Vagina (tissue), 2 donors: ENCODE results near the gene GJB2. TPM values are rescaled to one million over a fixed set of nuclear protein-coding genes. Genes with fewer than 3 reads are reported as not detected.

ENCODE experiments used
- DNase-seq, 2 donors: peaks; one replicate each; pipeline ENCODE4 v3.0.0-alpha.2; 2017; ENCODE audit errors: extremely low spot score in 2 of 2
- H3K27ac ChIP-seq: fragments of 200-600 bp; sonication (generic); one replicate; pipeline ENCODE4 v1.5.1; 2019
- H3K27me3 ChIP-seq: fragments of 200-600 bp; sonication (generic); one replicate; pipeline ENCODE4 v1.5.1; 2019
- H3K36me3 ChIP-seq, 2 donors: fragments of 200-600 bp; sonication (generic); one replicate each; pipeline ENCODE4 v1.5.1; 2017 to 2019
- H3K4me1 ChIP-seq: fragments of 200-600 bp; sonication (generic); one replicate; pipeline ENCODE4 v1.5.1; 2019
- H3K4me3 ChIP-seq, 2 donors: fragments of 200-600 bp; sonication (generic); 1 replicate in 1 of 2; 2 replicates in 1 of 2; pipeline ENCODE4 v1.5.1; 2016 to 2019
- H3K9me3 ChIP-seq: fragments of 200-600 bp; sonication (generic); one replicate; pipeline ENCODE4 v1.5.1; 2019
- POLR2A ChIP-seq, 2 donors: fragments of 450-650 bp; IDR thresholded peaks; one replicate each; pipeline ENCODE4 v1.6.1; 2017; ENCODE audit warnings: antibody characterized with exemption in 2 of 2, mild to moderate bottlenecking in 2 of 2, moderate library complexity in 2 of 2
- POLR2AphosphoS5 ChIP-seq, 2 donors: sonication (generic); formaldehyde crosslinking; IDR thresholded peaks; one replicate each; pipeline ENCODE4 v1.9.0; 2017; ENCODE audit warnings: antibody characterized with exemption in 2 of 2, mild to moderate bottlenecking in 2 of 2, low read depth in 1 of 2; ENCODE audit not compliant: insufficient read depth in 1 of 2
- intact Hi-C: fragments of 100-400 bp; cut with DNase I; formaldehyde crosslinking; loops from one replicate; pipeline ENCODE4 v1.15.1; 2023
- total RNA-seq: library from RNA; depleted of rRNA; stranded (reverse); fragments of >200 nt; gene quantifications from one replicate; pipeline ENCODE4 v1.2.3, GENCODE V29; 2016
- TF ChIP-seq, protein P1 (sequence below), 3 experiments: fragments of 450-650 bp in 2 of 3; fragments of 200-600 bp in 1 of 3; sonication (generic) in 1 of 3; IDR thresholded peaks; one replicate each; pipeline ENCODE4 v1.5.1; 2017 to 2019; ENCODE audit warnings: antibody characterized with exemption in 3 of 3, mild to moderate bottlenecking in 2 of 3, moderate library complexity in 2 of 3

The GJB2 gene
- total RNA-seq, 1 donor from 2014 or later = 217 TPM

DNA sequence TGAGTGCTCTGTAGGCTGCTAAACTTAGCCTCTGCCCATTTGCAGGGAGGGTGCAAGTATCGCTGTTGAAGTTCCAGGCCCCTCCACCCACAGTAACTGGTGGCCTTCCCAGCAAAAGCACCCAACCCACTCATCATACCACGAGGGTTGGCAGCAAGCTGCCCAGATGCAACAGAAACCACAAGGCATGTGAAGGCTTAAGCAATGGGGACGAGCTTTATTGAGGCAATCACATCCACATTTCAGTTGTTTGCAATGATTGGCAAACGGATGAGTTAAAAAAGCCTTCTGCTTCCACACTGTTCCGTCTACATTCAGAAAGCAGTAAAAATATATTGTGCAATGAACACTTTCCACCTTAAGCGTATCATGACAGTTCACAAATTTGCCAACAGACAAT, 29.0 kb upstream of the GJB2 start:
- H3K9me3 ChIP-seq = no peaks in the 10 kb centered on the region
- H3K36me3 ChIP-seq = no peaks in the 10 kb centered on the region
- no peak for DNase-seq
- no peak for TF ChIP-seq POLR2AphosphoS5 (IDR thresholded peaks at IDR 0.05; ENCODE audit: insufficient read depth in 1 of 2, low read depth in 1 of 2)
- TF ChIP-seq POLR2A (IDR thresholded peaks at IDR 0.05) = no peak
- TF ChIP-seq, protein P1, sequence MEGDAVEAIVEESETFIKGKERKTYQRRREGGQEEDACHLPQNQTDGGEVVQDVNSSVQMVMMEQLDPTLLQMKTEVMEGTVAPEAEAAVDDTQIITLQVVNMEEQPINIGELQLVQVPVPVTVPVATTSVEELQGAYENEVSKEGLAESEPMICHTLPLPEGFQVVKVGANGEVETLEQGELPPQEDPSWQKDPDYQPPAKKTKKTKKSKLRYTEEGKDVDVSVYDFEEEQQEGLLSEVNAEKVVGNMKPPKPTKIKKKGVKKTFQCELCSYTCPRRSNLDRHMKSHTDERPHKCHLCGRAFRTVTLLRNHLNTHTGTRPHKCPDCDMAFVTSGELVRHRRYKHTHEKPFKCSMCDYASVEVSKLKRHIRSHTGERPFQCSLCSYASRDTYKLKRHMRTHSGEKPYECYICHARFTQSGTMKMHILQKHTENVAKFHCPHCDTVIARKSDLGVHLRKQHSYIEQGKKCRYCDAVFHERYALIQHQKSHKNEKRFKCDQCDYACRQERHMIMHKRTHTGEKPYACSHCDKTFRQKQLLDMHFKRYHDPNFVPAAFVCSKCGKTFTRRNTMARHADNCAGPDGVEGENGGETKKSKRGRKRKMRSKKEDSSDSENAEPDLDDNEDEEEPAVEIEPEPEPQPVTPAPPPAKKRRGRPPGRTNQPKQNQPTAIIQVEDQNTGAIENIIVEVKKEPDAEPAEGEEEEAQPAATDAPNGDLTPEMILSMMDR (IDR thresholded peaks at IDR 0.05) = no peak
- no peaks in the 10 kb centered on the region for H3K4me1 ChIP-seq
- no peak overlapping the region for H3K27ac ChIP-seq
- intact Hi-C loops = no loop called here
- H3K27me3 ChIP-seq = no peaks in the 10 kb centered on the region
- no peak overlapping the region for H3K4me3 ChIP-seq

DNA sequence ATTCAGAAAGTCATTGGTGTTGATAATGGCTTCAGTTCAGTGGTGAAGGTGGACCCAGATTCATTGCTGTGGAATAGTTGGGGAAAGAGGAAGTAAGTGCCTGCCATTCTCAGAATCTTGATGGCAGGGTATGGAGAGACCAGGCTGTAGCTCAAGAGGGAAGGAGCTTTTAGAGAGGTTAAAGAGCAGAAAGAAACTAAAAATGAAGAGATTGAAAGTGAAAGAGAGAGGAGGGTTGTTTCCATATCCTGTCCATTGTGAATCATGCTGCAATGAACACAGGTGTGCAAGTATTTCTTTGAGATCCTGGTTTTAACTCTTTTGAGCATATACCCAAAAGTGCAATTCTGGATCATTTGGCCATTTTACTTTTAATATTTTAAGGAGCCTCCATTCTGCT, 26.8 kb upstream of the GJB2 start:
- H3K27ac ChIP-seq = no peak overlapping the region
- no peaks in the 10 kb centered on the region for H3K9me3 ChIP-seq
- no peak for DNase-seq
- intact Hi-C loops = no loop called here
- no peaks in the 10 kb centered on the region for H3K27me3 ChIP-seq
- no peaks in the 10 kb centered on the region for H3K4me1 ChIP-seq
- H3K4me3 ChIP-seq = no peak overlapping the region
- TF ChIP-seq POLR2AphosphoS5 (IDR thresholded peaks at IDR 0.05; ENCODE audit: insufficient read depth in 1 of 2, low read depth in 1 of 2) = no peak
- H3K36me3 ChIP-seq = no peaks in the 10 kb centered on the region

DNA sequence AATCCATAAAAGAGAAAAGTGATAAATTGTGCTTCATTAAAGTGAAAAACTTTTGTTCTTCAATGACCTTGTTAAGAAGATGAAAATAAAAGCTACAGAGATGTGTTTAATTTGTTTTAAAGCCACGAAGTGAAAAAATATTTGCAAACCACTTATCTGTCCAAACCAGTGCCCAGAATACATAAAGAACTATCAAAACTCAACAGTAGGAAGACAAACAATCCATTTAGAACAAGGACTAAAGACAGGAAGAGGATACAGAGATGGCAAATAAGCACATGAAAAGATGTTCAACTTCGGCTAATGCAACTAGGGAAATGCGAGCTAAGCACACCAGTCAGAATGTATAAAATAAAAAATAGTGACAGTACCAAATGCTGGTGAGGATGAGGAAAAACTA, 24.4 kb upstream of the GJB2 start:
- no peak overlapping the region for H3K27ac ChIP-seq
- intact Hi-C loops = no loop called here
- no peak for DNase-seq
- H3K4me3 ChIP-seq = no peak overlapping the region
- no peaks in the 10 kb centered on the region for H3K36me3 ChIP-seq
- no peaks in the 10 kb centered on the region for H3K4me1 ChIP-seq
- TF ChIP-seq POLR2A (IDR thresholded peaks at IDR 0.05) = no peak
- TF ChIP-seq, protein P1 (IDR thresholded peaks at IDR 0.05) = no peak
- no peak for TF ChIP-seq POLR2AphosphoS5 (IDR thresholded peaks at IDR 0.05; ENCODE audit: insufficient read depth in 1 of 2, low read depth in 1 of 2)
- H3K27me3 ChIP-seq = no peaks in the 10 kb centered on the region
- no peaks in the 10 kb centered on the region for H3K9me3 ChIP-seq

DNA sequence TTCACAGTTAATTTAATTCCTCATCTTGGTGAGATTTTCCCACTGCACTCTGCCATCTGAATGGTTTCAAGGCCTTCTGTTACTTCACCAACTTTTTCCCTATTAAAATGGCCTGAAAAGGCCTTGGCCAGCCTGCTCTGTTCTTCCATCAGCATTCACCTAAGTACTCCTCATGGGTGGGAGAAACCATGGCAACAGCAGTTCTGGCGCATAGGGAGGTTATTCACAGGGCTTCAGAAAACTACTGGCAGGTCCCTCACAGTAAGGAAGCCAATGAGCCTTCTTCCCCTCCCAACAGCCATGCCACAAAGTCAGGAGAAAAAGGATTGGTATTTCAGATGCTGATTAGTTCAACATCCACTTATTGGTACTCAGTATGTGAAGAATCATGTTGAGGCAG, 17.2 kb upstream of the GJB2 start:
- H3K36me3 ChIP-seq = no peaks in the 10 kb centered on the region
- no peak for DNase-seq
- no peaks in the 10 kb centered on the region for H3K27me3 ChIP-seq
- TF ChIP-seq, protein P1 (IDR thresholded peaks at IDR 0.05) = no peak
- TF ChIP-seq POLR2A (IDR thresholded peaks at IDR 0.05) (no peak), POLR2AphosphoS5 (IDR thresholded peaks at IDR 0.05; ENCODE audit: insufficient read depth in 1 of 2, low read depth in 1 of 2) (no peak)
- no peak overlapping the region for H3K4me3 ChIP-seq
- no peaks in the 10 kb centered on the region for H3K9me3 ChIP-seq
- intact Hi-C loops = no loop called here
- no peaks in the 10 kb centered on the region for H3K4me1 ChIP-seq
- no peak overlapping the region for H3K27ac ChIP-seq

DNA sequence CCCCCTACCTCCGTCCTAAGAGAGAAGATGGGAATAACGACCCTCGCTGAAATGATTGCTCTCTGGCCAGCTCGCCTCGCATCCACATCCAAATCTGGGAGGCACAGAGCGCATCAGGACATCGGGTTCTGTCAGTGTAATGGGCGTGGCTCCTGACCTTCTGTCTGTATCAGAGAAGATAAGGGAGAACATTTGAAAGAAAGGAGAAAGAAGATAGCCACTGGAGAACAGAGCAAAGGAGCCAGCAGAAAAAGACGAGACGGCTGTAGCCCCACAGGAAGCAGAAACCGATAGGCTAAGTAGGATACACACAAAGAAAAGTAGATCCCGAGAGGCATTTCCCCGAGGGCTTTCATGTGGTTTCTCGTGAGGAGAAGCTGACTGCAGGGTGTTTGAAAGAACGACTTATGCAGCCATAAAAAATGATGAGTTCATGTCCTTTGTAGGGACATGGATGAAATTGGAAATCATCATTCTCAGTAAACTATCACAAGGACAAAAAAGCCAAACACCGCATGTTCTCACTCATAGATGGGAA, 14.0 kb upstream of the GJB2 start:
- intact Hi-C loops = no loop called here
- no peak for DNase-seq
- no peaks in the 10 kb centered on the region for H3K4me1 ChIP-seq
- no peak overlapping the region for H3K27ac ChIP-seq
- no peaks in the 10 kb centered on the region for H3K9me3 ChIP-seq
- TF ChIP-seq POLR2AphosphoS5 (IDR thresholded peaks at IDR 0.05; ENCODE audit: insufficient read depth in 1 of 2, low read depth in 1 of 2) = no peak
- no peaks in the 10 kb centered on the region for H3K27me3 ChIP-seq
- H3K36me3 ChIP-seq = no peaks in the 10 kb centered on the region
- no peak overlapping the region for H3K4me3 ChIP-seq

DNA sequence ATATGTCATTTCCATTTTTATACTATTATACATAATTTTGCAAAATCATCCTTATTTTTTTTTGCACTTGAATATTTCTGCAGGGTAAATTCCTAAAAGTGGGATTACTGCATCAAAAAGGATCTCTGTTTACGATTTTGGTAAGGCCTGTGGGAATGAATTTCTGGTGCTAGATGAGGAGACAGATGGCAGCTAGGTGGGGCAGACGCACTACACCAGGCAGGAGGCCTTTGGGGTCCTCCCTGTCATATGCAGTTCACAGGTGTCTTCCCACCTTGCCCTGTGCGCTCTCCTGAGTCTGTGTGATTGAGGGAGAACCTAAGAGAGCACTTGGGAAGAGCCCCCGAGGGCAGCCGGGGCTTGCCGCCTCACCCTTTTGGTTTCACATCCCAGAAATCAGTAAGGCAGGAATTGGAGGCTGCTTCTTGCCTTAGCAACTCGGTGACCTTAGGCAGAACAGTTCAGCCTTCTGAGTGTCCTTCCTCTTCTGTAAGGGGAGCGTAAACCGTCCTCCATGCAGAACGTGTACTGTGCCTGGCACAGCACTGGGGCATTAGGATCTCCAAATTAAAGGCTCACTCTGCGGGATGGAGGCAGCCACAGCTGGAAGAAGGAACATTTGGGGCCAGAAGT, 13.4 kb upstream of the GJB2 start:
- Histone ChIP-seq H3K9me3 (no peaks in the 10 kb centered on the region), H3K4me1 (no peaks in the 10 kb centered on the region), H3K27ac (no peak overlapping the region), H3K4me3 (no peak overlapping the region), H3K36me3 (no peaks in the 10 kb centered on the region), H3K27me3 (no peaks in the 10 kb centered on the region)
- no peak for DNase-seq
- TF ChIP-seq POLR2AphosphoS5 (IDR thresholded peaks at IDR 0.05; ENCODE audit: insufficient read depth in 1 of 2, low read depth in 1 of 2) (no peak), POLR2A (IDR thresholded peaks at IDR 0.05) (no peak)
- TF ChIP-seq, protein P1 (IDR thresholded peaks at IDR 0.05) = no peak
- intact Hi-C loops = no loop called here
